ENCODE results near the gene PLCG1.

Gene PLCG1

DNA sequence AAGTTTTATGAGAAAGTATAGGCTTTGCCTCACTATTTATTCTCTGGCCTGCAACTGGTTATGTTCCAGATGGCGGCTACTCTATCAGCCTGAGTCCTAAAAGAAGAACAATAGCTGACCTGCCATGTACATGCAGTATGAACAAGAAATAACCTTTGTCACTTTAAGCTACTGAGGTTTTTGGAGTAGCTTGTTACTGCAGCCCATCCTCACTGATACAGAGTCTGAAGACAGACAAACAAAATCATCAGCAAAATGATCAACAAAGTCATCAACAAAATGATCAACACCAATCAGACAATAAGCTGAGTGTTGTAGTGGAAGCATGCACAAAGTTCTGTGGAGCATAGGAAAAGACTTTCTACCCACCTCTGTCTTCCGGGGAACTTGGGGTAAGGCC lies 82.5 kb downstream of the PLCG1 start:
- DNase-seq = no peak

DNA sequence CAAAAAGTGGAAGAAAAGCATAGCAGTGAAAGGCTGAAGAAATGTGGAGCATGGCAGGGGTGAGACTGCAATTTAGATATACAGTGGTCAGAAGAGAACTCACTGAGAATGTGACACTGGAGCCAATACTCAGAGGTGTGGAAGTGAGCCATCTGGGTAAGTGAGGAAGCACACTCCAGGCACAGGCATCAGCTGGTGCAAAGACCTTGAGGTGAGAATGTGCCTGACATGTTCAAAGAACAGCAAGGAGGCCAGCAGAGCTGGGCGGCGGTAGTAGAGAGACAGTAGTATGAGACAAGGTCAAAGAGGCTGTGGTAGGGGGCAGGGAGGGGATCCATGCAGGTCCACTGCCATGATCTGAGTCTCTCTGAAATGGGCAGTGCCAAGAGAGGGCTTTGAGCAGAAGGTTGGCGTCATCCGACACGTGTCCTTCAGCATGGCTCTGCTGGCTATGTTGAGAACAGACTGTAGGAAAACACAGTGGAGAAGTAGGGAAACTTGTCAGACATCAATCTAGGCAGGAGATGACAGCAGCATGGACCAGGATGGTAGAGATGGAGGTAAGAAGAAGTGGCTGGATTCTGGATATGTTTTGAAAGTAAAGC lies 84.4 kb downstream of the PLCG1 start:
- DNase-seq = no peak

DNA sequence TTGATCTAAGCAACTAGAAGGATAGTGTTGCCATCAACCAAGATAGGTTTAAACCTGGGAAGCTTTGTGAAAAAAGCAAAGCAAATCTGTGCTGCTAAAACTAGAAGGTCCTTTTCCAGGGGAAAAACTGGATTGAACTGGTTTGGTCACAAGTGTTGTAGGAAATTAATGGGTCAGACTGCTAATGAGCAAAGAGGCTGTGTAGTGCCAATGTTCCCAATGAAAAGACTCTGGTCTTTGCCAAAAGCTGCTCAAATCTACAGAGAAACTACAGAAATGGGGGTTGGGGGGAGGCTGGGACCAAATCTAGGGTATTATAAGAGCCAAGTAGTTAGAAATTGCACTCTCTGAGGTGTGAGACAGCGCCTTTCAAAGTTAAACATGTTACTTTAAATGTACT lies 85.0 kb downstream of the PLCG1 start:
- DNase-seq = no peak

DNA sequence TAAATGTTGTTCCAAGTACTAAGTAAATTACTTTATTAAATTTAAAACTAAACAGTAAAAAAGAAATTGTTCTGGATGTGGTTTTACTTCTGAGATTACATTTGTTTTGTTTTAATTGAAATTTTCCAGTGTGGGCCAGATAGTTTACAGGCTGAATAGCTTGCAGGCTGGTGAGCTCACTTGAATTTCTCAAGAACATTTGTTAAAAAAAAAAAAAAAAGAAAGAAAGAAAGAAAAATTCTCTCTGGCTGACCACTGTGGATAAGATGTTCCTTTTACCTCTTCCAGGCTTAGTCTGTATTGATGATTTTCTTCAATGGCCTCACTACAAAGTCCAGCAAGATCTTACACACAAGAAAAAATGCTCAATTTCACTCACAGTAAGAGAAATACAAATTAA lies 85.4 kb downstream of the PLCG1 start:
- DNase-seq = no peak

DNA sequence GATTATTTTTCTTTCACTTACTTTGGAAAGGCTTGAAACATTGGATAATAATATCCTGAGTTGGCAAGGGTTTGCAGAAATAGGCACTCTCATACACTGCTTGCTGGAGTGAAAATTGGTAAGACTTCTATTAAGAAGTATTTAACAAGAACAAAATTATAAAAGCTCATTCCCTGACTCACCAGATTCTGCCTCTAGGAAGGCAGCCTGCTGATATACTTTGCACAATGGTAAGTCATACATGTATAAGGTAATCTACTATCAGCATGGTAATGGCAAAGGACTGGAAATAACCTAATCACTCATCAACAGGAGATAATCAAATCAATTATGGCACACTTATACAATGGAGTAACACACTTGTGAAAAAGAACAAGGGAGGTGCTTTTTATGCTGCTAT lies 85.8 kb downstream of the PLCG1 start:
- no peak for DNase-seq

DNA sequence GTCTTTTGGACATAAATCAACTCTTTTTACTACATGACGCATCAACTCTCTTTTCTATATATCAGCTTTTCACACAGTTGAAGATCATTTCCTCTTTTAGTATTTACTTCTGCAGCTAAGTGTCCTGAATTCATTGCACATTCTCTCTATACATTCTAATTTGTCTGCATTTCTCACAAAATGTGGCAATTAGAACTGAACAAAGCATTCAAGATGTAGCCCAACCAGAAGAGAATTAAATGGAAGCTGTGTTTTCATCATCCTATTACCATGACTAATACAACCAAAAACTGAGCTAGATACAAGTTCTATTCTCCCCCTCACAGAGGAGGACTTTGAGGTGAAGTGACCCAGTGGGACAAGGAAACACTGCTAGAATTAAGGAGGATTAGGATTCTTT lies 86.9 kb downstream of the PLCG1 start:
- DNase-seq = no peak

DNA sequence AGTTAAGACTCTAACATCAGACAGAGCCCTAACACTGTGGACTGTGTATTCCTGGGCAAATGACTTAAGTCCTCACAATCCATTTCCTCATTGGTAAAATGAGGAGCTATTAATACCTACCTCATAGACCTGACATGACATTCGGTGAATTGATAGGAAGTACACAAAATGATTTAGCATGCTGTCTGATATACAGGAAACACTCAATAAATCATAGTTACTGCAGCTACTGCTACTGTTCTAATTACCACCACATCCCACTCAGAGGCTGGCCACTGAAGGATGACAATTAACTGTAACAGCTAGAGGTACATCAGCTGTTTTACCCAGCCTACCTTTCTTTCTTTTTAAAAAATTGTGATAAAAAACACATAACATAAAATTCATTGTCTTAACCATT lies 87.7 kb downstream of the PLCG1 start:
- no peak for DNase-seq

DNA sequence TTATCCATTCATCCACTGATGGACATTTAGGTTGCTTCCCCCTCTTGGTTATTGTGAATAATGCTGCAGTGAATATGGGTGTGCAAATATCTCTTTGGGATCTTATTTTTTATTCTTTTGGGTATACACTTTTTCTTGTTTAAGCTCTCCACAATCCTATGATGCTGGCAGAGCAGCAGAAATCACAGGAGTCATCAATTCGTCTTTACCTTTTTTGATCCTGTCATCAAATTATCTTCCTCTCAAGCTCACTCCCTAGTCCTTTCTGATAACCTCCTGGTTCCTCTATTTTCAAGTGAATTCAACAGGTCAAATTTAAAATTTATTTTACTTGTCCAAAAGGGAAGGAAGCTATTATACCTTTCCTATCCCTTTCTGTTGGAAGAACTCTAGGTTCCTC lies 89.1 kb downstream of the PLCG1 start:
- no peak for DNase-seq
